ENCODE data around the gene STX1B.

GRCh38 chr16:31009120-31009519 is 1.3 kb downstream of the STX1B start:
- TF ChIP-seq, protein P1, sequence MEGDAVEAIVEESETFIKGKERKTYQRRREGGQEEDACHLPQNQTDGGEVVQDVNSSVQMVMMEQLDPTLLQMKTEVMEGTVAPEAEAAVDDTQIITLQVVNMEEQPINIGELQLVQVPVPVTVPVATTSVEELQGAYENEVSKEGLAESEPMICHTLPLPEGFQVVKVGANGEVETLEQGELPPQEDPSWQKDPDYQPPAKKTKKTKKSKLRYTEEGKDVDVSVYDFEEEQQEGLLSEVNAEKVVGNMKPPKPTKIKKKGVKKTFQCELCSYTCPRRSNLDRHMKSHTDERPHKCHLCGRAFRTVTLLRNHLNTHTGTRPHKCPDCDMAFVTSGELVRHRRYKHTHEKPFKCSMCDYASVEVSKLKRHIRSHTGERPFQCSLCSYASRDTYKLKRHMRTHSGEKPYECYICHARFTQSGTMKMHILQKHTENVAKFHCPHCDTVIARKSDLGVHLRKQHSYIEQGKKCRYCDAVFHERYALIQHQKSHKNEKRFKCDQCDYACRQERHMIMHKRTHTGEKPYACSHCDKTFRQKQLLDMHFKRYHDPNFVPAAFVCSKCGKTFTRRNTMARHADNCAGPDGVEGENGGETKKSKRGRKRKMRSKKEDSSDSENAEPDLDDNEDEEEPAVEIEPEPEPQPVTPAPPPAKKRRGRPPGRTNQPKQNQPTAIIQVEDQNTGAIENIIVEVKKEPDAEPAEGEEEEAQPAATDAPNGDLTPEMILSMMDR (IDR thresholded peaks at IDR 0.05), result no peak
- TF ChIP-seq POLR2A (IDR thresholded peaks at IDR 0.05), result no peak
